Loucy (cell line): ENCODE measurements around the gene RPS5.

Source experiments
- EZH2phosphoT487 ChIP-seq: fragments of 200-600 bp; IDR thresholded peaks from 2 replicates; pipeline ENCODE4 v1.6.1; 2018; ENCODE audit warnings: antibody characterized with exemption, mild to moderate bottlenecking, moderate library complexity, borderline replicate concordance
- TF ChIP-seq, protein P1 (sequence below): fragments of 200-600 bp; sonication (generic); conservative IDR thresholded peaks from 2 replicates; pipeline ENCODE4 v1.5.1; 2014; ENCODE audit warnings: mild to moderate bottlenecking, antibody characterized with exemption, low read length

GRCh38 chr19:58355908-58356765 is 30.9 kb upstream of the RPS5 start:
- TF ChIP-seq, protein P1, sequence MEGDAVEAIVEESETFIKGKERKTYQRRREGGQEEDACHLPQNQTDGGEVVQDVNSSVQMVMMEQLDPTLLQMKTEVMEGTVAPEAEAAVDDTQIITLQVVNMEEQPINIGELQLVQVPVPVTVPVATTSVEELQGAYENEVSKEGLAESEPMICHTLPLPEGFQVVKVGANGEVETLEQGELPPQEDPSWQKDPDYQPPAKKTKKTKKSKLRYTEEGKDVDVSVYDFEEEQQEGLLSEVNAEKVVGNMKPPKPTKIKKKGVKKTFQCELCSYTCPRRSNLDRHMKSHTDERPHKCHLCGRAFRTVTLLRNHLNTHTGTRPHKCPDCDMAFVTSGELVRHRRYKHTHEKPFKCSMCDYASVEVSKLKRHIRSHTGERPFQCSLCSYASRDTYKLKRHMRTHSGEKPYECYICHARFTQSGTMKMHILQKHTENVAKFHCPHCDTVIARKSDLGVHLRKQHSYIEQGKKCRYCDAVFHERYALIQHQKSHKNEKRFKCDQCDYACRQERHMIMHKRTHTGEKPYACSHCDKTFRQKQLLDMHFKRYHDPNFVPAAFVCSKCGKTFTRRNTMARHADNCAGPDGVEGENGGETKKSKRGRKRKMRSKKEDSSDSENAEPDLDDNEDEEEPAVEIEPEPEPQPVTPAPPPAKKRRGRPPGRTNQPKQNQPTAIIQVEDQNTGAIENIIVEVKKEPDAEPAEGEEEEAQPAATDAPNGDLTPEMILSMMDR: no peak
- no peak for TF ChIP-seq EZH2phosphoT487
